ENCODE measurements around the gene CSDE1. TPM values are rescaled to one million over a fixed set of nuclear protein-coding genes. Genes with fewer than 3 reads are reported as not detected.
"Not testable (repeated sequence)": the region's sequence is repeated elsewhere in the genome, so short reads cannot be mapped to it uniquely, and the experiment has no call there.

Gene CSDE1
- total RNA-seq, 2 experiments from 2014 or later: 458 to 553 TPM

DNA sequence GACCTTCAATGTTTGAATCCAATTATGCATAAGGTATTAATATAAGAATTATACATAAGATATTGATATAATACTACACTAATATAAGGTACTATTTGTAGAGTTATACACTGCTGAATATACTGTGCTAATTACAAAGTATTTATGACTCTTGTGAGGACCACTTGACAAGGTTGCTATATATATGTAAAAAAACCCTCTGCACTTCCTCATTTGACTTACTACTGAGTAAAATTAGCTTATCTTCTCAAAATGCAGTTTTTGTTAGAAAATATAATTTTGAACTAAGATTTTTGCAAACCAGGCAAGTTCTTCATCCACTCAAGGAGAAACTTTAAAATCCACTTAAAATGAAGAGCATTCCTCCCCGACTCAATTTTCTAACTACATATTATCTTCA lies 14.2 kb upstream of the CSDE1 start:
- POLR2A ChIA-PET: no interaction called here
- intact Hi-C loops (cut with DNase I, micrococcal nuclease): no loop called here
- H3K36me3 Mint-ChIP-seq (ENCODE audit: low read depth): peaks cover 27% of the 10 kb centered on the region
- CTCF ChIA-PET: no interaction called here
- DNase-seq: no peak
- no peaks in the 10 kb centered on the region for H3K9me3 Mint-ChIP-seq (ENCODE audit: low read depth)
- ATAC-seq: no peak
- H3K27me3 Mint-ChIP-seq: no peaks in the 10 kb centered on the region
- no peak overlapping the region for H3K4me3 Mint-ChIP-seq
- no peak overlapping the region for H3K27ac Mint-ChIP-seq
- no peaks in the 10 kb centered on the region for H3K4me1 Mint-ChIP-seq

DNA sequence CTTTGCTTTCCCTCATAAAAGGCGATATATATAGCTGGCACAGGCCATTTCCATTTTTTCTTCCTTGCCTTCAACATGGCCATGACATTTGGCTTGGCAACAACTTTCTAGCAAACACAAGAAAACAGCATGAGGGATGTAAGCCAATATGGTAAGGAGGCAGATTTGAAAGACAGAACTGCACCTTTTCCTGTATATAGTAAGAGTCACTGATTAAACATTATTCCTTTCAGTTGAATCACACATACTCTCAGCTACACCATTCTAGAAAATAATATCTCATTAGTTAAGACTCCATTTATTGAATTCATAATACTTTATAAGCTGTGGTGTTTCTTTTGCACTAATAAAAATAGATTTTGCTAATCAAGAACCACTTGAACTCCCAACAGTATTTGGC lies 13.2 kb upstream of the CSDE1 start:
- ATAC-seq (no peak), DNase-seq (no peak)
- Mint-ChIP-seq H3K27me3 (no peaks in the 10 kb centered on the region), H3K36me3 (ENCODE audit: low read depth) (peaks cover 19% of the 10 kb centered on the region), H3K9me3 (ENCODE audit: low read depth) (no peaks in the 10 kb centered on the region), H3K27ac (no peak overlapping the region), H3K4me3 (no peak overlapping the region), H3K4me1 (no peaks in the 10 kb centered on the region)
- ChIA-PET POLR2A (interaction anchor here (1.0 kb wide), 1 partner anchor 14 kb away, joined by 3 read pairs; no protein-coding TSS in a partner anchor), CTCF (no interaction called here)
- intact Hi-C loops (cut with DNase I, micrococcal nuclease): no loop called here

DNA sequence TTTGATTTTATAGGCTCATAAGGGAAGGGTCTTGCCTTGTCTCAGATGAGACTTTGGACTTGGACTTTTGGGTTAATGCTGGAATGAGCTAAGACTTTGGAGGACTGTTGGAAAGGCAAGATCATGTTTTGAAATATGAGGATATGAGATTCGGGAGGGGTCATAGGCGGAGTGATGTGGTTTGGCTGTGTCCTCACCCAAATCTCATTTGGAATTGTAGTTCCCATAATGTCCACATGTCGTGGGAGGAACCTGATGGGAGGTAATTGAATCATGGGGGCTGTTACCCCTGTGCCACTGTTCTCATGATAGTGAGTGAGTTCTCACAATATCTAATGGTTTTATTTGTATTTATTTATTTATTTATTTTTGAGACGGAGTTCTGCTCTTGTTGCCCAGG lies 6.9 kb upstream of the CSDE1 start:
- POLR2A ChIA-PET: no interaction called here
- CTCF ChIA-PET: no interaction called here
- H3K4me3 Mint-ChIP-seq: no peak overlapping the region
- H3K27ac Mint-ChIP-seq: no peak overlapping the region
- peaks cover 6% of the 10 kb centered on the region for H3K9me3 Mint-ChIP-seq (ENCODE audit: low read depth)
- intact Hi-C loops (cut with DNase I, micrococcal nuclease): no loop called here
- H3K36me3 Mint-ChIP-seq (ENCODE audit: low read depth): peaks cover 9% of the 10 kb centered on the region
- H3K27me3 Mint-ChIP-seq: no peaks in the 10 kb centered on the region
- ATAC-seq: no peak
- peaks cover 4% of the 10 kb centered on the region for H3K4me1 Mint-ChIP-seq
- DNase-seq: no peak

DNA sequence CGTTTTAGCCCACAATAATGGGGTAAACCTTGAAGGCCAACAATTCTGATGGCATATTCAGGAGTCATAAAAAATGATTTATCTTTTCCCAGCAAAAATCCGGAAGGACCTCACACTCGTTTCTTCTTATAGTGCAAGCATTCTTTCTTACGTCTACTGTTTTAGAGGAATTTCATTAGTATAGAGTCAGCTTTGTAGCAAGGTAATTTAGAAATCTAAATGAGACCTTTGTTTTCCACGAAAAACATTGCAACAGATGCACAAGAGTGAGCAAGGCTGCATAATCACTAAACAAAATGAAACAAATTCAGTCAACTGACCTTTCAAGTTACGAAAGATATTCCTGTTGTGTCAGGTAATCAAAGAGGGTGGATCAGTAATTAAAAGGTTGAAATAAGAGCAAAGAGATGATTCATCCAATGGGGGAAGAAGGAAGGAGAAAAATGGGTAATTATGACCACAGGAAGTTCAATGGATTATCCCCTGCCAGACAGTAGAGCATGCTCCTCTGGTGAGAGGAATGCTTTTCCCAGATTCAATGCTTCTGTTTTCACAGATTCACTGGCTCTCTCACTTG lies 560 bp upstream of the CSDE1 start:
- Mint-ChIP-seq H3K4me3 (peak overlapping the region; percentile 99), H3K36me3 (ENCODE audit: low read depth) (peaks cover 33% of the 10 kb centered on the region), H3K27ac (peak overlapping the region; percentile 99), H3K9me3 (ENCODE audit: low read depth) (peaks cover 7% of the 10 kb centered on the region), H3K4me1 (peaks cover 48% of the 10 kb centered on the region), H3K27me3 (no peaks in the 10 kb centered on the region)
- ChIA-PET CTCF (interaction anchor here (0.7 kb wide), 1 partner anchor 42 kb away, joined by 4 read pairs; no protein-coding TSS in a partner anchor), POLR2A (interaction anchor here (0.7 to 1.5 kb wide), 2 partner anchors 20 to 248 kb away, joined by 3 to 4 read pairs; partner anchors contain the start of gene TRIM33)
- ATAC-seq (no peak), DNase-seq (no peak)
- intact Hi-C loops (cut with DNase I, micrococcal nuclease): loop anchor here in 1 of 2 experiments (1.0 to 5.0 kb wide), 7 partner anchors 22 to 1801 kb away; partner anchors contain the start of genes MAGI3, SIKE1, SLC16A1 and TRIM33

DNA sequence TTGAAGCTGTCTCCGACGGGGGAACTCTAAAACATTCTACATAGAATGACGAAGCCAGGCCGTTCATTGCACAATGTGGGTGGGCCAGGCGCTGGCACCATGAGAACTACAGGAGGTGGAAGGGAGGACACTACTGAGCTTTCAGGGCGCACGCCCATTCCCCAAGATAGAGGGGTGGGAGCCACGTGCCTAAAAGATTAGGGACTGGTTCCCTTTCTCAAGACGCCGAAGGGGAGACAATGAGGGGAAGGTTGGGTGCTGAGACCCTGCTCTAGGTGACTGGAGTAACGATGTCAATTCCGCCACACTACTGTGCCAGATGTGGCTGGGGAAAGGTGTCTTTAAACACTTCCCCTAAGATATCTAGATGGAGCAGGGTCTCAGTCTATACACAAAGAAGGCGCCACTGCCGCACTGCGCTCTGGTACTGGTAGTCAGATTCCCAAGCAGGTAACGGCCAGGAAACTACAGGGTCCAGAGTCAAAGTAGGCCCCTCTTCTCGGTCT lies 782 bp downstream of the CSDE1 start:
- ATAC-seq (no peak), DNase-seq (peak; percentile 48)
- Mint-ChIP-seq H3K27me3 (no peaks in the 10 kb centered on the region), H3K4me1 (peaks cover 60% of the 10 kb centered on the region), H3K4me3 (peak overlapping the region; percentile 99), H3K27ac (peak overlapping the region; percentile 99), H3K36me3 (ENCODE audit: low read depth) (peaks cover 38% of the 10 kb centered on the region), H3K9me3 (ENCODE audit: low read depth) (peaks cover 3% of the 10 kb centered on the region)
- intact Hi-C loops (cut with DNase I, micrococcal nuclease): loop anchor here (1.0 to 5.0 kb wide), 16 partner anchors 11 to 1800 kb away; partner anchors contain the start of genes BCAS2 (in 2 of the 2), NRAS (in 2 of the 2), DCLRE1B (in 1 of the 2) and DENND2C (in 1 of the 2)
- POLR2A ChIA-PET: interaction anchor here (0.6 to 2.1 kb wide), 5 partner anchors 10 to 246 kb away, joined by 3 to 9 read pairs (median 4); partner anchors contain the start of gene TRIM33
- CTCF ChIA-PET: interaction anchor here (0.5 to 2.1 kb wide), 4 partner anchors 10 to 1219 kb away, joined by 3 to 4 read pairs (median 4); partner anchors contain the start of gene NRAS

DNA sequence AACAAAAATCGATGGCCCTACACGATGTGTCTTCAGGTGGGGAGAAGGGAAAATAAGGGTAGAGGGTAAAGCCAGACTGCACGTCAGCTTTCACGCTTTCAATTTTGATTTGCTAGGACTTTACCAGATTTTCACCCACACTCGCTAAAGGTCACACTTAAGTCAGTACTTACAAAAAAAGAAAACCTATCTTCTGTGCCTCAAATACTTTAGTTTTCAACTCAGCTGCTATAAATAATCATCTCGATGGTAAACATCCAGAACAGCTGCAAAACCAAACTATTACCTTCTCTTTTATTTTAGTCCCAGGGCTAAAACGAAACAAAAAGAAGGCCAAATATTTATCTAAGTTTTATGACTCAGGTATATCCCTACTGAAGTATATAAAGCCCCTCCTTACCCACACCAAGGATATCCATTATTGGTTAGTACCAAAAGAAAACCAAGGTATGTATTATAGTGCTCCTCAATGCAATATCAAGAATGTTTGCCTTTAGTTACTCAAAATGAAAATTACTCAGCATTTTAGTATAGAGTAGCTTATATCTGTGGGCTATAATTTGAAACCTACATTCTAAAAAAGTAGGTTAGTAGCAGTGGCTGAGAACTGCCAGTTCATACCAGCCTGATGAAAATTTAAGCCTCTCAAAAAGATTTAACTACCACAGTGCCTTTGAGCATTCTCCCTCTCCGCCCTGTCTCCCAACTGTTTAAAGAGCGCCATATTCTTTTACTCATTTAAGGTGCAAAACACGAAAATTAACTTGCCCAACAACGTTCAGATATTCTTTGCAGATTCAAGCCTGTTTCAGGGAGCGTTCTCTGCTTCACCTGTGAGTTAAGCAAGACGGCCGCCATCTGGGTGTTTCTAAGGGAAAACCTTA lies 1.5 kb downstream of the CSDE1 start:
- peaks cover 3% of the 10 kb centered on the region for H3K9me3 Mint-ChIP-seq (ENCODE audit: low read depth)
- H3K27me3 Mint-ChIP-seq: no peaks in the 10 kb centered on the region
- DNase-seq (peak; percentile 16), ATAC-seq (peak; percentile 14)
- H3K4me1 Mint-ChIP-seq: peaks cover 67% of the 10 kb centered on the region
- peak overlapping the region; percentile 99 for H3K27ac Mint-ChIP-seq
- H3K4me3 Mint-ChIP-seq: peak overlapping the region; percentile 99
- ChIA-PET CTCF (interaction anchor here (1.0 to 2.1 kb wide), 4 partner anchors 9 to 40 kb away, joined by 4 to 6 read pairs (median 4); partner anchors contain the start of gene NRAS), POLR2A (interaction anchor here (1.5 to 2.1 kb wide), 2 partner anchors 10 to 246 kb away, joined by 4 to 9 read pairs; partner anchors contain the start of gene TRIM33)
- intact Hi-C loops (cut with DNase I, micrococcal nuclease): loop anchor here (1.0 to 5.0 kb wide), 9 partner anchors 10 to 1799 kb away; partner anchors contain the start of genes HIPK1 (in 1 of the 2), RSBN1 (in 1 of the 2) and SLC16A1 (in 1 of the 2)
- H3K36me3 Mint-ChIP-seq (ENCODE audit: low read depth): peaks cover 44% of the 10 kb centered on the region

DNA sequence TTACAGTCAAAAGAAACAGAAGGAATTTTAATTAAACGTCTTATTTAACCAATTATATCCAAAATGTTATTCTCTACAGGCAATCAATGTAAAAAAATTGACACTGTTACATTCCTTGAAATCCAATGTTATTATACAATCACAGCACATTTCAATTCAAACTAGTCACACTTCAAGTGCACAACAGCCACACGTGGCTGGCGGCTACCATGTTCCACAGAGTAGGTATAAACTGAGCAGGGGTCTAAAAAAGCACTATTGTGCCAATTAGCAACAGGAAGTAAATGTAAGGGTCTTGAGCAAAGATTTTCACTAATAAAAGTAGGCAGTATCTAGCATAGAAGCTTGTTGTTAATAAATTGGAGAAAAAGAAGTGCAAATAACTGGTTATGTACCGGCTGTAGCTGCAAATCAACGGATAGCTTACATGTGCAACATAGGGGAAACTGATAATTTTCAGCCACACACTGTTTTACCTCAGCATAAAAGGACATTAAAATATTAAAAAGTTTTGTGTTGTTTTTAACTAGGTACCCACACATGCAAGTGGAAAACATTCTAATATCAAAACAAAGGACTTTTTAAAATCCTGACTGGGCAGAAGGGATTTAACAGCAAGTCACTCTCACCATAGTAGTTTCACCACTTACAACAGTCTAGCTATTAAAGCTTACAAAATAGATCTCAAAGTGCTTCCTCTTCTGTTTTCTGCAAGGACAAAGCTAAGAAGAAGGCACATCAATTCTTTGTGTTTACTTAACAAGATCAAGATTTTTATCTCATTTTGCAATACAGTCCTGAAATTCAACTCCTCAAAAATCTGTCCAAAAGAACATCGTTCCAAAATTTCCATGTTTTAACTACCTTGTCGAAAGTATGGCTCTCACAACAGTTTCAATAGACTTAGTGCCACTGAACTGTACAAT lies 2.5 kb downstream of the CSDE1 start:
- peak overlapping the region; percentile 99 for H3K4me3 Mint-ChIP-seq
- H3K36me3 Mint-ChIP-seq (ENCODE audit: low read depth): peaks cover 50% of the 10 kb centered on the region
- peaks cover 3% of the 10 kb centered on the region for H3K9me3 Mint-ChIP-seq (ENCODE audit: low read depth)
- peak overlapping the region; percentile 99 for H3K27ac Mint-ChIP-seq
- no peaks in the 10 kb centered on the region for H3K27me3 Mint-ChIP-seq
- CTCF ChIA-PET: interaction anchor here (0.6 to 2.1 kb wide), 5 partner anchors 8 to 108 kb away, joined by 3 to 6 read pairs (median 4); partner anchors contain the start of gene NRAS
- ATAC-seq (no peak), DNase-seq (no peak)
- intact Hi-C loops (cut with DNase I, micrococcal nuclease): loop anchor here (1.0 to 5.0 kb wide), 5 partner anchors 9 to 1798 kb away; partner anchors contain the start of gene SLC16A1 (in 1 of the 2)
- POLR2A ChIA-PET: interaction anchor here (0.6 to 2.1 kb wide), 2 partner anchors 9 to 314 kb away, joined by 6 to 9 read pairs; no protein-coding TSS in a partner anchor
- H3K4me1 Mint-ChIP-seq: peaks cover 77% of the 10 kb centered on the region

DNA sequence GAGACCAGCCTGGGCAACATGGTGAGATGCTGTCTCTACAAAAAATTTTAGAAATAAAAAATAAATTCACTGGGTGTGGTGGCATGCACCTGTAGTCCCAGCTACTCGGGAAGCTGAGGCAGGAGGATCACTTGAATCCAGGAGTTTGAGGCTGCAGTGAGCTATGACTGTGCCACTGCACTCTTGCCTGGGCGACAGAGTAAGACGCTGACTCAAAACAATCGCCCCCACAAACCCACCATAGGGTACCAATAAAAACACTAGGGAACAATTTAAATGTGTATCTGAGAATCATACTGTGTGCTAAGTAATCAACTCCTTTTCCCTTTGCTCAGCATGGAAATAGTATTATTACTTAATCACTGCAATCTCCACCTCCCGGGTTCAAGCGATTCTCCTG lies 4.1 kb downstream of the CSDE1 start:
- CTCF ChIA-PET: interaction anchor here (0.6 to 0.7 kb wide), 2 partner anchors 9 to 362 kb away, joined by 3 to 4 read pairs; no protein-coding TSS in a partner anchor
- H3K9me3 Mint-ChIP-seq (ENCODE audit: low read depth): not testable (repeated sequence)
- H3K27ac Mint-ChIP-seq: peak overlapping the region; percentile 80

DNA sequence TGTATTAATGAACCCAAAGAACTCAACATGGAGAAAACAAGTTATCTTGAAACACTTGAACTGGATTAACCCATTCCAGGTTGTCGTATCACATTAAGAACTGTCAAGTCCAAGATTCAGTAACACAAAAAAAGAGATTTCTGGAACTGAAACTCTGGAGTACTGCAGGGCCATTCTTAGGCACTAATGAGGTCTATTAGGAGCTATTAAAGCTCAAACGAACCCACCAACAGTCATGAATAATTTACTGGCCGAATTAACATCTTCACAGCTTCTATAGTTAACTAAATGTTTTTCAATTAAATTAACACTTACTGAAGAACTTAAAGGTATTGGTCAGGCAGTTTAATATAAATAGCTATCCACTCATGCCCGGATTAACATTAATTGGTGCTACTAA lies 4.6 kb downstream of the CSDE1 start:
- Mint-ChIP-seq H3K36me3 (ENCODE audit: low read depth) (peaks cover 68% of the 10 kb centered on the region), H3K4me3 (no peak overlapping the region), H3K9me3 (ENCODE audit: low read depth) (no peaks in the 10 kb centered on the region), H3K4me1 (peaks cover 86% of the 10 kb centered on the region), H3K27me3 (no peaks in the 10 kb centered on the region), H3K27ac (no peak overlapping the region)
- intact Hi-C loops (cut with DNase I, micrococcal nuclease): no loop called here
- ChIA-PET CTCF (interaction anchor here (0.6 to 0.7 kb wide), 2 partner anchors 9 to 363 kb away, joined by 3 to 4 read pairs; no protein-coding TSS in a partner anchor), POLR2A (interaction anchor here (0.9 kb wide), 1 partner anchor 243 kb away, joined by 3 read pairs; no protein-coding TSS in a partner anchor)
- ATAC-seq: no peak
- DNase-seq: no peak

More for the DNA sequence above, 4.1 kb downstream of the CSDE1 start:
- Mint-ChIP-seq H3K4me3 (peak overlapping the region; percentile 99), H3K36me3 (ENCODE audit: low read depth) (peaks cover 62% of the 10 kb centered on the region), H3K4me1 (peaks cover 86% of the 10 kb centered on the region)
- POLR2A ChIA-PET: interaction anchor here (0.9 kb wide), 1 partner anchor 244 kb away, joined by 3 read pairs; no protein-coding TSS in a partner anchor
- ATAC-seq; intact Hi-C loops (cut with DNase I, micrococcal nuclease); H3K27me3 Mint-ChIP-seq: not testable (repeated sequence)
- peak; percentile 47 for DNase-seq

DNA sequence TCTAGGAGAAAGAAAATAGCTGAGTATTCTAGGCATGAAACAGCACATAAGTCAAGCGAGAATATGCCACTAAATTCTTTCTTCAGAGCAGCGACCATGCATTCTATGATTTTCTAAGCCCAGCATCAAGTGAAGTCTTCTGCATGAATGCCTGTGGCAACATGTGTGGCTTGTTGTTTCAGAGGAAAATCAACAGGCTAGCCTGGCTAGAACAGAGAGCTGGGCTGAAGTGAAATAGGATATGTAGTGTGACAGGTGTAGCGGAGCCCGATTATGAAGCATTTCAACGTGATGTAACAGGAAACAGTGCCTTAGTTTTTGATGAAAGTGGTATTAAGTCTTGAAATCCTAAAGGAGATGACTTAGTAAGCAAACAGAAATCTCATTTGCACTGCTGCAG lies 7.0 kb downstream of the CSDE1 start:
- Mint-ChIP-seq H3K4me1 (peaks cover 93% of the 10 kb centered on the region), H3K9me3 (ENCODE audit: low read depth) (no peaks in the 10 kb centered on the region), H3K27ac (peak overlapping the region; percentile 42), H3K36me3 (ENCODE audit: low read depth) (peaks cover 62% of the 10 kb centered on the region), H3K27me3 (no peaks in the 10 kb centered on the region), H3K4me3 (peak overlapping the region; percentile 30)
- intact Hi-C loops (cut with DNase I, micrococcal nuclease): loop anchor here in 1 of 2 experiments (1.0 kb wide), 1 partner anchor 11 kb away; no protein-coding TSS in a partner anchor
- ChIA-PET POLR2A (no interaction called here), CTCF (no interaction called here)
- no peak for ATAC-seq
- no peak for DNase-seq
